SIG-M5 (cell line): ENCODE results near the gene SF3B2.
"Not testable (repeated sequence)": the region's sequence is repeated elsewhere in the genome, so short reads cannot be mapped to it uniquely, and the experiment has no call there.

Source experiments
- DNase-seq: peaks from one replicate; lab custom pipeline; 2025; lab: John Stamatoyannopoulos, UW

SF3B2 gene

DNA sequence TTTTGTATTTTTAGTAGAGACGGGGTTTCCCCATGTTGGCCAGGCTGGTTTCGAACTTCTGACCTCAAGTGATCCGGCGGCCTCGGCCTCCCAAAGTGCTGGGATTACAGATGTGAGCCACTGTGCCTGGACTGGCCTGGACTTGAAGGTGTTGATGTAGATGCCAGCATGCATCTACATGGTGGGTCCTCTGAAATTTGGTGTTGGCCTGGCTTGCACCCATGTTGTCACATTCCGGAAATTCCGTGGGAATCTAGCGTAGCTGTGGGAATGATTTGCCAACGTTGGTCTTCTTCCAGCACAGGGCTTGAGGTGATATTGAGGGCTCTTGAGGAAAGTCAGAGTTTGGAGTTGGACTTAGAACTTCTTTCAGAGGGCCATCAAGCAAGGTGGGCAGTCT, 24.4 kb downstream of the SF3B2 start:
- no peak for DNase-seq

DNA sequence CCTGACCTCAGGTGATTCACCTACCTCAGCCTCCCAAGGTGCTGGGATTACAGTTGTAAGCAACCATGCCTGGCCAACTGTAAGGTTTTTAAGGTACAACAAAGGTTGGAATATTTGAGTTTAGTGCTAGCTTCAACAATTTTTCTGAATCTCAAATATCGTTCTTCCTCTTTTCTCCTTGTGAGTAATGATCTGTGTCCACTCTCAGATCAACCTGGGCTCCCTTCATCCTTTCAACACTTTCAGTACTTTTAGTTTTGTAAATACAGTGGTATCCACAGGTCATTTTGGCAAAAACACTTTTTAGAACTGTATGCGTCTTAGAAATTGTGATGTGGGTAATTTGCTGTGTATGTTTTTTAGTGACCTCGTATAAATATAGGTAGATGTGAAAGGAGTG, 25.8 kb downstream of the SF3B2 start:
- DNase-seq, result no peak

DNA sequence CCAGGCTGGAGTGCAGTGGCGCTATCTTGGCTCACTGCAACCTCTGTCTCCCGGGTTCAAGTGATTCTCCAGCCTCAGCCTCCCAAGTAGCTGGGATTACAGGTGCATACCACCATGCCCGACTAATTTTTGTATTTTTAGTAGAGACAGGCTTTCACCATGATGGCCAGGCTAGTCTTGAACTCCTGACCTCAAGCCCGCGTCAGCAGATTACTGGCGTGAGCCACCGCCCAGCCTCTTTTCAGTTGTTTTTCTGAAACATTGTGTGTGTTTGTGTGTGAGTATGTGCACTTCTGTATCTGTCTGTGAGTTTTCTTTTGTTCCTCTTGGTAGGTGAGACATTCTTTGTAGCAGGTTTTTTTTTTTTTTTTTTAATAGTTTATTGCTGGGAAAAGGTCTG, 26.8 kb downstream of the SF3B2 start:
- not testable (repeated sequence) for DNase-seq

DNA sequence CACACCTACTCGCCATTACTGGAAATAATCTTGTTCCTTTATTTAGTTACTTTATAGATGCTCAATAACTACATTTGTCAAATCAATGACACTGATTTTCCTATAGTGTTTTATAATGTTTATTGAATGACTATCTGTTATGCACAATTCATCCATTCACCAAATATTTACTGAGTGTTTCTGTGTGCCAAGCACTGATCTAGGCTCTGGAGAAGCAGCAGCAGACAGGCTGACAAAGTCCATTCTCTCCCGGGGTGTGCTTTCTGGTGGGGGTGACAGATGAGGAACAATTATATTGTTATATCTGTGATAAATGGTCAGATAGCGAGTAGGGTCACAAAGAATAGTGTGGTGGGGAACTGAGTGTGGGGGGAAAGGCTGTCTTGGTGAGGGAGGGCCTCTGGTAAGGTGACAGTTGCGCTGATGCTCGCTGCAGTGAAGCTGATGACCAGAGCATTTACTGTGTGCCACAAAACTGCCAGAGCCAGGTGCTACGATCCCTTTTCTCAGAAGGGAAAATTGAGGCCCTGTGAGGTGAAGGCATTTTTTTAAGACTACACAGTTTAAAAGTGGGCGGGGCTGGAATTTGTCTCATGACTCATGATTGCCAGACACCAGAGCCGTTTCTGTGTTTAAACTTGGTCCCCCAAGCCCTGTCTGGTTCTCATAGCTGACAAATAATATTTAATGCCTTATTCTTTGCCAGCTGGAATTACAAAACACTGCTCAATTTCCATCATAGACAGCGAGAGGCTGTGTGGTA, 28.1 kb downstream of the SF3B2 start:
- DNase-seq, result no peak

DNA sequence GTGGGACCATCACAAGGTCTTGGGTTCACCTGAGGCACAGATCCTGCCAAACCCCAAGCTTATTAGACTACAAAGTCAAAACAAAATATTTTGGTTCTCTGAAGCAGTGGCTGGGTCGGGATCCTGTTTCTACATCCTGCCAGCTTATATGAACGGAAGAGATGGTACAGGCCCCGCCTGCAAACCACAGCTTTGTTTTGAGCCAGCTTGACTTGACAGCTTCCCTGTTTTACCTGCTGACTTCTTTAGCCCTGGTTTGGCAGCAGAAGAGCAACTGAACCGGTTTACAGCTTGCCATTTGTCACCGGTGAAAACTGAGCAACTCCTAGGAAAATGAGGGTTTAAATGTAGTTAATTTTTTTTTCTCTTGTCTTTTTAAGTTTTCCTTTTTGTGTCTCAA, 29.3 kb downstream of the SF3B2 start:
- no peak for DNase-seq

DNA sequence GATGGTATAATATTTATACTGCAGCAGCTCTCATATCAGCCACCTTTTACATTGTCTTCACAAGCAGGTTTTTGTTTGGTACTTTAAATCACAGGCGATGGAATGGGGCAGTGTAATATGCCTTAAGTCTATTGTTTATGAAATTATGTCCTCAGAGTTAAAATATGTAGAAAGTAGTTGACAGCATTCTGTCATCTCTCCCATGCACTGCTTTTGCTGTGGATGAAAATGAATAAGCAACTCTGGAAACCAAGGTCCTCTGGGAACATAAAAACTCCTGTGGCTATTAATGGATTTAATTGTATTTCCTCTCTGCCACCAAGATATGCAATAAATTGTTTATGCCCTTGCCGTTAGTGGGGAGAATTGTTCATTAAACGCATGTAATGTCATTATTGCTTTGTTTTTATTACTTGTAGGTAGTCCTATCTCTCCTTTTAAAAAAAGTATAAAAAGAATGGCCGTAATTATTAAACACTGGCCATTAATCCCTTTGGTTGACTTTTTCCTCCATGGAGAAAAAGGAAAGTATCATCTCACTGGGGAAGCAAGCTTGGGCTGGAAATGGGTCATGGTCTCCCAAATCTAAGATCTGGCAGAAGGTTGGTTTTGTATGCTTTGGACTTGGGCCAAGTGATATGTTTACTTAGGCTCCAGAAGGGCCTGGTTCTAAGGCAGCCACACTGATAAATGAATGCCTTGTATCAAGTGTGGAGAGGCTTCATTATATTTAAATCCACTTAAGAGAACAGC, 31.0 kb downstream of the SF3B2 start:
- no peak for DNase-seq

DNA sequence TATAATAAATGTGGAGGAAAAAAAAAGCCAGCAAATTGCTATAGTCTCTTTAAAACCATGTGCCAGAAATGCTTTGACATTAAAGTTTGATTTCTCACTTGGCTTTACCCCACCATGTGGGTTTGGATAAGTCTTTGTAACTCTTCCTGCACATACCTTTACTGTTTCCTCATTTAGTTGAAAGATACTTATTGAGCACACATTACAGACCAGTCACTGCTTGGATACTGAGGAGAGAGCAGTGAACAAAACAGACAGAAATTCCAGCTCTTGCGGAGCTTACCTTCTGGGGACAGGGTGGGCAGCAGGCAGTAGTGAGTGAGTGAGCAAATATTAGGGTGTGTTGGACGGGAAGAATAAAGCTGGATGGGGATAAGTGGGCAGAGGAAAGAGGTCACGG, 31.6 kb downstream of the SF3B2 start:
- DNase-seq, result no peak

DNA sequence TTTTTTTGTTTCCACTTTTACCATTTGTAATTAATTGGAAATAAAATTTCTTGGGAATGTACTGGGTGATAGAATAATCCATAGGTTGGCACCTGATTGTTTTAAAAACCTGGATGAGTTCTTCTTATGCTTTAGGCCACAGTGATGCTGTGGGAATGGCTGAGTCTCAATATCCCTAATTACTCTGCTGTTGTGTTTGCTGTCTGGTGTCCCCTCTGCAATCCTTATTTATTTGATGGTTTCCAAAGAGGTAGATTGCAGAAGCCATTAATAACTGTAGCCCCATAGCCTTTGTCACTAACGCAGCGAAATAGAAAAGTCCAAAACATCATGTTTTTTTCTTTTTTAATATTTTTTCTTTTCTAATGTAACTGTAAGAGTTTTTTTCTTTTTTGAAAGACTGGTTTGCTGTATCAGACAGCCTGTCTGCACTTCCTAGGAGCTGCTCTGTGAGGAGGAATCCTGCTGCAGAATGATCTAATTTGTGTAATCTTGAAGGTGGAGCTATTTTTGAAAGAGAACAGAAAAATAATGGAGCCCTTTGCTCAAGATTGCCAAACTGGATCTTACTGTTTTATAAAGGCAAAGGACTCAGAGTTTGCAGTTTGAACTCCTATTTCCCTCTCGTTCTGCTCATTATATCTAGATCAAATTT, 32.8 kb downstream of the SF3B2 start:
- no peak for DNase-seq

DNA sequence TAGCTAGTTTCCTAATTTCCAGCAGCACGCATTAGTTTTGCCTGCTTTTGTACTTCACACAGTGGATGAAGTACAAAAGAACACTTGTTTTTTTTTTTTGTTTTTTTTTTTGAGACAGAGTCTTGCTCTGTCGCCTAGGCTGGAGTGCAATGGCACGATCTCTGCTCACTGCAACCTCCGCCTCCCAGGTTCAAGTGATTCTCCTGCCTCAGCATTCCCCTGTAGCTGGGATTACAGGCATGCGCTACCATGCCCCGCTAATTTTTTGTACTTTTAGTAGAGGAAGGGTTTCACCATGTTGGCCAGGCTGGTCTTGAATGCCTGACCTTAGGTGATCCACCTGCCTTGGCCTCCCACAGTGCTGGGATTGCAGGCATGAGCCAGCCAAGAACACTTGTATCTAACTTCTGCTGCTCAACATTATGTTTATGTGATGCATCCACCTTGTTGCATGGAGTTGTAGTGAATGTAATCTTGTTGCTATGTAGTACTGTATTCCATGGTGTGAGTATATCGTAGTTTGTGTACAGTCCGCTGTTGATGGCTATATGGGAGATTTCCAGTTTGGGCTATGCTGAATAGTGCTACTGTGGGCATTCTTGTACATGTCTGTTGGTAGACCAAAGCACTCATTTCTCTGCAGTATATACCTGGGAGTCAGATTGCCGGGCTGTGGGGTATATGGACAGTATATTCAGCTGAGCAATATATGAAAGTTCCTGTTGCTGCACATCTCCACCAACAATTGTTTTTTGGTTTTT, 35.2 kb downstream of the SF3B2 start:
- DNase-seq, result no peak

DNA sequence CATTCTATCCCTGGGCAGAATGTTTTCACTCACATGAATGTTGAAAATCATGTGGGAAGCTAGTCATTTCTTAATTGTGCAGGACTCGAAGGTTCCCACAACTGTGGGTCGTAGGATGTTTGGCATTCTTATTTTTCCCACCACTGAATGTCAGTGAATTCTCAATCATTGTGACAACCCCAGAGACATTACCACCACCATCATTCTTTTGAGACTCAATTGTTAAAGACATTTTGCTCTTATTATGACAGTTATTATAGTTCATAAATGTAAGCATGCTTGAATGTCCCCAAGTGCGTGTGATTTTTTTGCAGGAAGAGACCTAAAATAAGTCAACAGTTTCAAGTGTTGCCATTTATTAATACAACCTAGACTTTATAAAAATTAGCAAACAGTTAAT, 36.9 kb downstream of the SF3B2 start:
- no peak for DNase-seq

DNA sequence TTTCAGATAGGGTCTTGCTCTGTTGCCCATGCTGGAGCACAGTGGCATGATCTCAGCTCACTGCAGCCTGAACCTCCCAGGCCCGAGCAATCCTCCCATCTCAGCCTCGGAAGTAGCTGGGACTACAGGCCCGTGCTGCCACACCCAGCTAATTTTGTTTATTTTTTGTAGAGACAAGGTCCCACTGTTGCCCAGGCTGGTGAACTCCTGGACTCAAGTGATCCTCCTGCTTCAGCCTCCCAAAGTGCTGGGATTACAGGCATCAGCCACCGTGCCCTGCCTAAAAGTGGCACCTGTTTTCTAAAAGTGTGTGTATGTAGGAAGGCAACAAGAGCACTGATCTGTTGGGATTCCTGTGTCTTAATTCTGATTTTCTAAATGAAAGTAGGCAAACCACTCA, 38.1 kb downstream of the SF3B2 start:
- no peak for DNase-seq

DNA sequence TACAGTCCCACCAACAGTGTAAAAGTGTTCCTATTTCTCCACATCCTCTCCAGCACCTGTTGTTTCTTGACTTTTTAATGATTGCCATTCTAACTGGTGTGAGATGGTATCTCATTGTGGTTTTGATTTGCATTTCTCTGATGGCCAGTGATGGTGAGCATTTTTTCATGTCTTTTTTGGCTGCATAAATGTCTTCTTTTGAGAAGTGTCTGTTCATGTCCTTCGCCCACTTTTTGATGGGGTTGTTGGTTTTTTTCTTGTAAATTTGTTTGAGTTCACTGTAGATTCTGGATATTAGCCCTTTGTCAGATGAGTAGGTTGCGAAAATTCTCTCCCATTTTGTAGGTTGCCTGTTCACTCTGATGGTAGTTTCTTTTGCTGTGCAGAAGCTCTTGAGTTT, 40.0 kb downstream of the SF3B2 start:
- not testable (repeated sequence) for DNase-seq

DNA sequence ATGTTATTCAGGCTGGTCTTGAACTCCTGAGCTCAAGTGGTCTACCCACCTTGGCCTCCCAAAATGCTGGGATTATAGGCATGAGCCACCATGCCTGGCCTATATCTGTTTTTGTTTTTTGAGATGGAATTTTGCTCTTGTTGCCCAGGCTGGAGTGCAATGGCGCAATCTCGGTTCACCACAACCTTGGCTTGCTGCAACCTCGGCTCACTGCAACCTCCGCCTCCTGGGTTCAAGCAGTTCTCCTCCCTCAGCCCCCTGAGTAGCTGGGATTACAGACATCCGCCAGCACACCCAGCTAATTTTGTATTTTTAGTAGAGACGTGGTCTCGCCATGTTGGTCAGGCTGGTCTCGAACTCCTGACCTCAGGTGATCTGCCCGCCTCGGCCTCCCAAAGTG, 47.6 kb downstream of the SF3B2 start:
- not testable (repeated sequence) for DNase-seq

DNA sequence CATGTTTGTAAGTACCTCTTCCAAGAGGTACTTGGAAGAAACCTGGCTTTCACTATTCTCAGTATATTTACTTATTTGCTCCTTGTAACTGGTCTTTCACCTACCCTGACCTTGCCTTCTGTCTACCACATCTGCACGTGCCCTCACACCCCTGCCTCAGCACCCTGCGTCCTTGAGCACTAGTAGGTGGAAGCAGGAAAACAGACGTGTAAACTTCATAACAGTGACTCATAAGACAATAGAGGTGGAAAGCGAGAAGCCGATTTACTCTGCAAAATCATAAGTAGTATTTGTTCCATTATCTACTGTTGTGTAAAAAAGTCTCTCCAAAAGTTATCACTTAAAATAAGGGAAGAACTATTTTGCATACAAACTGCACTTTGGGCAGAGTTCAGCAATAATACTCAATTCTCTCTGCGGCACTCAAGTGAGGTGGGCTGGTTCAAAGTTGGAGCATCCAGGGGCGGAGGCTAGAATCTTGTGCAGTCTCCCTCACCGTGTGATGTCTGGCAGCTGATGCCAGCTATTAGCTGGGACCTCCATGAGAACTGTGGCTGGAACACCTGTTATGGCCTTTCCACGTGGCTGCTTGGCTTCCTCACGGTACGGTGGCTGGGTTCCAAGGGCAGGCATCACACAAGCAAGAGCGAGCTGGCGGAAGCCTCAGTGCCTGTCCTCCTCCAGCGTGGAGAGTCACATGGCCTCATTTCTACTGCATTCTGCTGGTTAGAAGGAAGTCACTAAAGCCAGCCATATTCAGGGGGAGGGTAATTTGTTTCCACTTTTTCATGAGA, 48.3 kb downstream of the SF3B2 start:
- DNase-seq, result no peak

DNA sequence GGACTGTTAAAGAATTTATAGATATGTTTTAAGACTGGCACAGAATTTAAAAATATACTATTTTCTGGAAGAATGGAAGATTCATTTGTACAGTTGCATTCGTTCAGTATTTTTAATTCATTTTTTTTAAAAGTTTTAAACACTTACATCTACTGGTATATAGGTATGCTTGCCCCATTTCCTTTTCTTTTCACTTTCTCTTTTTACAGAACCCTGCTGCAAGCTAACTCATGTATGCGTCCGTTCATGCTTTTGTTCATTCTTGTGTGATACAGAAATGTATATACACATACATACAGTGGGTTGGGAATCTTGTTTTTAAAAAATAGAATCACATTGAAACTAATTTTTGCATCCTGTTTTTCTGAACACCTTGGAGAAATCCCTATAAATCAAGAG, 48.9 kb downstream of the SF3B2 start:
- DNase-seq, result no peak

DNA sequence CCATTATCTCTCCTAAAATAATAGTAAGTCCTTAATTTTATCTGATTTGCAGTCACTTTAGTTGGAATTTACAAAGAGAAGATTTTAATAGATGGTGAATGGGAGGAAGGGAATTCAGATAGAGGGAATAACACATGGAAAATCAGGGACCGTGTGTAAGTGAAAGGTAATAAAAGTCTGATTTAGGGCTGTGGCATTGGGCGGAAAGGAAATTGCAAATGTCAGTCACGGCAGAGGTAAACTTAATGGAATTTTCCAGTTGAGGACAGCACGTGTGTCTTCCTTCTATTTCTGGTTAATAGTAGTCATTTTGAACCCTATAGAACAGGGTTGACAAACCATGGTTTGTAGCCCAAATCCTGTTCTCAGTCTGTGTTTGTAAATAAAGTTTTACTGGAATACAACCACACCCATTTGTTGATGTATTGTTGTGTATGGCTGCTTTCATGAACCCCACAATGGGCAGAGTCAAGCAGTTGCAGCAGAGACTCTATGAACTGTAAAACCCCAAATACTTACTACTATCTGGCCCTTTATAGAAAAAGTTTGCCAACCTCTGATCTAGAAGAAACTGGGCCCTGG, 52.0 kb downstream of the SF3B2 start:
- no peak for DNase-seq

DNA sequence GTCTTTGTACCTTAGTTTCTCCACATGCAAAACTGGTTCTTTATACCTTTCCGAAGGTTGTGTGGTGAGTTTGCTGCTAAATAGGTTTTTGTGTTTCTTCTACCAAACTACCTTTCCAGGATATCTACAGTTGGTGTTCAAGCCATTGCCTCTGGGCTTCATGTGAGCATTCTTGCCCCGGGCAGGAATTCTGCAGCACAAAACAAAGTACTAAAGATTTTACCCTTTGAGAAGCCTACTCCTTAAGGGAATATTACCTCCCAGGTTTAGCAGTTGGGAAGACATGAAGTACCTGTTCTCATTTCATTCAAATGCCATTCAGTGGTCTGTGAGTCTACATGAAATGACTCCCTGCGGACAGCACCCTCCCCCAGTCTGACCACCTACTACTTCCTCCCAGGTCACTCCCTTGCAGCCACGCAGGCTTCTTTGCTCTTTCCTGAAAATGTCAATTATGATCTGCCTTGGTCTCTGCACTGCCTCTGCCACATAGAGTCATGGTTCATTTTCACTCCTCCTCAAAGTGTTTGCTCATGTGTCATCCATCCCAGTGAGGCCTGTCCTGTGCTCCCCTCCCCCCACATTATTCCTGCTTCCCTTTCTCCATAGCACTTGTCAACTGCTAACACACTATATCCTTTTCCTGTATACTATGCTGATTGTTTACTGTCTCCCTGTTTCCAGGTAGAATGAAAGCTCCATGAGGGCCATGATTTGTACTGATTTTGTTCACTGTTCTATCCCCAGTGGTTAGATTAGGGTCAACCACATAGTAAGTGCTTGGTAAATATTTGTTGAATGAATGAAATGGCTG, 54.8 kb downstream of the SF3B2 start:
- DNase-seq, result no peak

DNA sequence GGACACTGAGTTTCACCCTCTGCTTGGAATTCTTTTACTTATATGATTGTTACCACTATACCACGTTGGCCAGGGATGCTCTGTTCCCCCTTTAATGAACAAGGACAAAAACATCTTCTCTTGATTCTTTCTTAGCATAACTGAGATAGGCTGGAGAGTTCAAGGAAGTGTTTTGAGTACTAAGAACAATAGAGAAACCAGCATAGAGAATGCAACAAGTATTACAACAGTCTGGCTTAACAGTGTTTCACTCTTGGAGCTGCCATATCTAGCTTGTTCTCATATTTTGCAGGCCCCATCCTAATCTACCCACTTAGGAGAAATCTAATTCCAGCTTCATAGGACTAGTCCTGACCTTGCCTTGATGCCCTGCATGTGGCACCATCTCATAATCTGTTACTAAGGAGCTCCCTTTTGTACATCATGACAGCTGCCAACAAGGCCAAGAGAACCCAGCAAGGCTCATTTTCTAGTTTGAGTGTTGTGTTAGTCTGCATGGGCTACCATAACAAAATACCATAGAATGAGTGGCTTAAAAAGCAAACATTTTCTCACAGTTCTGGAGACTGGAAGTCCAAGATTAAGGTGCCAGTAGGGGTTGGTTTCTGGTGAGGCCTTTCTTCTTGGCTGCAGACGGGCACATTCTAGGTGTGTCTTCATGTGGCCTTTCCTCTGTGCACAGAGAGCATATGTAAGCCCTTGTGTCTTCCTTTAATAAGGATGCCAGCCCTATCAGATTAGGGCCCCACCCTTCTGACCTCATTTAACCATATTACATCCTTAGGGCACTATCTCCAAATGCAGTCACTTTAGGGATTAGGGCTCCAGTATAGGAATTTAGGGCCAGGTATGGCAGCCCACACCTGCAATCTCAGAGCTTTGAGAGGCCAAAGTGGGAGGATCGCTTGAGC, 55.7 kb downstream of the SF3B2 start:
- no peak for DNase-seq

DNA sequence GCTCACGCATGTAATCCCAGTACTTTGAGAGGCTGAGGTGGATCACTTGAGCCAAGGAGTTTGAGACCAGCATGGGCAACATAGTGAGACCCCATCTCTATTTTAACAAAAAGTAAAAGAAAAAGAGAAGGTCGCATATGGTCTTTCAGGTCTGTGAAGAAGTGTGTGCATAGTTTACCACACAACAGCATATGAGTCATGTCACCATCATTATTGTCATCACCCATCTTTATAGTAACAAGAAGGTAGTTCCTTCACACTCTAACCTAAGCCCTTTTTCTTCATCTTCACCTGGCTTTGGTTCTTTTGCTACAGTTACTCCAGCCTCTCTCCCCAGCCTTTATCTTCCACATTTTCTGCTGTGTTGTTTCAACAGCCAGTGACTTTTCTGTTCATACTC, 57.1 kb downstream of the SF3B2 start:
- DNase-seq, result no peak
